HEK293T (cell line): ENCODE data around the gene ITPRIP.

ENCODE experiments used
- ARNT ChIP-seq: fragments of 450-650 bp; IDR thresholded peaks from 2 replicates; pipeline ENCODE4 v1.6.1; 2017; ENCODE audit warnings: mild to moderate bottlenecking
- BHLHE40 ChIP-seq: fragments of 450-650 bp; IDR thresholded peaks from 2 replicates; pipeline ENCODE4 v1.6.1; 2016; ENCODE audit warnings: mild to moderate bottlenecking, moderate library complexity, borderline replicate concordance
- CTBP1 ChIP-seq: fragments of 450-650 bp; IDR thresholded peaks from 2 replicates; pipeline ENCODE4 v1.6.1; 2016; ENCODE audit warnings: borderline replicate concordance
- ELF4 ChIP-seq: fragments of 450-650 bp; IDR thresholded peaks from 2 replicates; pipeline ENCODE4 v1.6.1; 2017; ENCODE audit warnings: antibody characterized with exemption
- FOXK2 ChIP-seq: fragments of 450-650 bp; IDR thresholded peaks from 2 replicates; pipeline ENCODE4 v1.6.1; 2016; ENCODE audit warnings: mild to moderate bottlenecking
- FOXM1 ChIP-seq: fragments of 450-650 bp; IDR thresholded peaks from 2 replicates; pipeline ENCODE4 v1.6.1; 2017; ENCODE audit warnings: mild to moderate bottlenecking, borderline replicate concordance
- HDGF ChIP-seq: fragments of 450-650 bp; IDR thresholded peaks from 2 replicates; pipeline ENCODE4 v1.6.1; 2017; ENCODE audit warnings: antibody characterized with exemption, borderline replicate concordance
- LEF1 ChIP-seq: fragments of 450-650 bp; IDR thresholded peaks from 2 replicates; pipeline ENCODE4 v1.6.1; 2017; ENCODE audit warnings: mild to moderate bottlenecking, borderline replicate concordance
- SP1 ChIP-seq: fragments of 450-650 bp; IDR thresholded peaks from 2 replicates; pipeline ENCODE4 v1.6.1; 2017
- SUZ12 ChIP-seq: fragments of 450-650 bp; IDR thresholded peaks from 2 replicates; pipeline ENCODE4 v1.6.1; 2016; ENCODE audit warnings: mild to moderate bottlenecking
- TARDBP ChIP-seq: fragments of 450-650 bp; IDR thresholded peaks from 2 replicates; pipeline ENCODE4 v1.6.1; 2016
- ZNF384 ChIP-seq: fragments of 450-650 bp; IDR thresholded peaks from 2 replicates; pipeline ENCODE4 v1.6.1; 2016
- TF ChIP-seq, protein P1 (sequence below): fragments of 450-650 bp; IDR thresholded peaks from 2 replicates; pipeline ENCODE4 v1.6.1; 2016

DNA sequence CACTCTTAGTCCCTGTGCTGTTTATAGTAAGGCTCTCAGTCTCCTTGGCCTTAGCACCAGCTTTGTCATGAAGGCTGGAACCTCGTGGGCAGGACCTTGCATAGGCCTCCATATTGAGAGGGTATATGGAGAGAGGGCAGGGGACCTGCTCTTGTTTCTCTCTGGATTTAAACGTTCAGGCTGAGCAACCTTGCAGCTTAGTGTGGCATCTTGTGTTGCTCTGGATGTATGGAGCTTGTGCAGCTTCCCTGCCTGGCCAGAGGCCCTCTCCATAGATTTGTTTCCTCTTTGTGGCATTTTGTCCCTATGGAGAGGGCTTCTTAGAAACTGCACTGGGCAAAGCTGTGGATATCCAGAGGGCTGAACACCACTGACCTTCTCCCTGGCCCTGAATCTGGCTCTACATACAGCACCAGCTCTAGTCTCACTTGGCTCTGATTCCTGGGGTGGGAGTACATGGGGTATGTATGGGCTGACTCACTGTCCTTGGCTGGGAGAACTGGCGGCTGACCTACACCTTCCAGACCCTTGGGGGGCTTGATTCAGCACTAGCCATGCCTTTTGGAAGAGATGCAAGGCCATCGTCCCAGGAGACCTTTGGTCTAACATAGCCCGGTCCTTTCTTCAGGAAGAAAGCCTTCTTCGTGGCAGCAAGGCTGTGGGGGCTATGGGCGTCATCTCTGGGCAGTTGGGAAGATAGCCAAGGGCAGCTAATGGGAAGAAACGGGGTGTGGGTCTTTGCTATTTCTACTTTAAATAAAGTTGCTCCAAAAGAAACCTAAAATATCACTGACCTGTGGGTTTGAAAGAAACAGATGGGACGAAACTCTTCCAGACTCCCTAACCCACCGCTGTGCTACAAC, 30.5 kb downstream of the ITPRIP start:
- TF ChIP-seq HDGF (no peak), TARDBP (no peak), LEF1 (no peak), FOXM1 (no peak), SUZ12 (no peak), FOXK2 (no peak), SP1 (no peak), ZNF384 (no peak), CTBP1 (no peak), BHLHE40 (no peak), ELF4 (no peak), ARNT (no peak)
- TF ChIP-seq, protein P1, sequence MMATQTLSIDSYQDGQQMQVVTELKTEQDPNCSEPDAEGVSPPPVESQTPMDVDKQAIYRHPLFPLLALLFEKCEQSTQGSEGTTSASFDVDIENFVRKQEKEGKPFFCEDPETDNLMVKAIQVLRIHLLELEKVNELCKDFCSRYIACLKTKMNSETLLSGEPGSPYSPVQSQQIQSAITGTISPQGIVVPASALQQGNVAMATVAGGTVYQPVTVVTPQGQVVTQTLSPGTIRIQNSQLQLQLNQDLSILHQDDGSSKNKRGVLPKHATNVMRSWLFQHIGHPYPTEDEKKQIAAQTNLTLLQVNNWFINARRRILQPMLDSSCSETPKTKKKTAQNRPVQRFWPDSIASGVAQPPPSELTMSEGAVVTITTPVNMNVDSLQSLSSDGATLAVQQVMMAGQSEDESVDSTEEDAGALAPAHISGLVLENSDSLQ: no peak
